VCaP (cell line): Measurements from ENCODE around the gene PSTPIP2.

Experiments used
- H3K27ac ChIP-seq: fragments of 450-650 bp; 2 replicates; pipeline ENCODE4 v1.5.1; 2017
- TF ChIP-seq, protein P1 (sequence below): fragments of 450-650 bp; conservative IDR thresholded peaks from 2 replicates; pipeline ENCODE4 v1.5.1; 2017; ENCODE audit warnings: mild to moderate bottlenecking, moderate library complexity

The PSTPIP2 gene

DNA sequence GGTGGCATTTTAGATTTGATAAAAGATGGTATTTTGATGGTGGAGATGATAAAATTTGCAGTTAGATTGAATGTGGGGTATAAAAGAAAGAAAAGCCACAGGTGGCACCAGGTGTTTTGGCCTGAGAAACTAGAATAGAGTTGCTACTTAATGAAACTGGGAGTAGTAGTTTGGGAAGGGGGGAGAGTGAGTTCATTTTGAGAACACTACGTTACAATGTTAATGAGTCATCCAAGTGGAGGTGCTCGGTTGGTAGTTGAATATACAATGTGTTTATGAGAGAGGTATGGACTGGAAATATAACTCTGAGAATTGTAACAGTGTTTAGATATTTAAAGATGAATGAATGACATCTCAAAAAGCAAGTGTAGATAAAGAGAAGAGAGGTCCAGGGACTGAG is 131.3 kb downstream of the PSTPIP2 start:
- H3K27ac ChIP-seq: no peak overlapping the region
- TF ChIP-seq, protein P1, sequence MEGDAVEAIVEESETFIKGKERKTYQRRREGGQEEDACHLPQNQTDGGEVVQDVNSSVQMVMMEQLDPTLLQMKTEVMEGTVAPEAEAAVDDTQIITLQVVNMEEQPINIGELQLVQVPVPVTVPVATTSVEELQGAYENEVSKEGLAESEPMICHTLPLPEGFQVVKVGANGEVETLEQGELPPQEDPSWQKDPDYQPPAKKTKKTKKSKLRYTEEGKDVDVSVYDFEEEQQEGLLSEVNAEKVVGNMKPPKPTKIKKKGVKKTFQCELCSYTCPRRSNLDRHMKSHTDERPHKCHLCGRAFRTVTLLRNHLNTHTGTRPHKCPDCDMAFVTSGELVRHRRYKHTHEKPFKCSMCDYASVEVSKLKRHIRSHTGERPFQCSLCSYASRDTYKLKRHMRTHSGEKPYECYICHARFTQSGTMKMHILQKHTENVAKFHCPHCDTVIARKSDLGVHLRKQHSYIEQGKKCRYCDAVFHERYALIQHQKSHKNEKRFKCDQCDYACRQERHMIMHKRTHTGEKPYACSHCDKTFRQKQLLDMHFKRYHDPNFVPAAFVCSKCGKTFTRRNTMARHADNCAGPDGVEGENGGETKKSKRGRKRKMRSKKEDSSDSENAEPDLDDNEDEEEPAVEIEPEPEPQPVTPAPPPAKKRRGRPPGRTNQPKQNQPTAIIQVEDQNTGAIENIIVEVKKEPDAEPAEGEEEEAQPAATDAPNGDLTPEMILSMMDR: no peak

DNA sequence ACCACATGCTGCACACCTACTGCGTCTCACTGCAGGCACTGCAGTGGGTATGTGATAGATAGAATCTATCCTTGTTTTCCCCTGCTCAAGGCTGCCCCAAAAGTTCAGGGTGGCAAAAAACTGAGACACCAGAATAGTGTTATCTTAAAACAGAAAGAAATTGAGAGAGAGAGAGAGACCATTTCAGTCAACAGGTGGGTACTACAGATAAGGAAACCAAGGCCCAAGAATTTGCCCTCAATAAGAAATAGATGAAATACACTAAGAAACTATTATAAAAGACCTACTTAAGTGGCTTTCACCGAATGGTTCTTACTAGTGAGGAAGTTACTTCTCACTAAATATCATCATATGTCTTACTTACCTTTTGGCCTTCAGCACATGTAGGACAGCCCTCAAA is 132.8 kb downstream of the PSTPIP2 start:
- no peak overlapping the region for H3K27ac ChIP-seq

DNA sequence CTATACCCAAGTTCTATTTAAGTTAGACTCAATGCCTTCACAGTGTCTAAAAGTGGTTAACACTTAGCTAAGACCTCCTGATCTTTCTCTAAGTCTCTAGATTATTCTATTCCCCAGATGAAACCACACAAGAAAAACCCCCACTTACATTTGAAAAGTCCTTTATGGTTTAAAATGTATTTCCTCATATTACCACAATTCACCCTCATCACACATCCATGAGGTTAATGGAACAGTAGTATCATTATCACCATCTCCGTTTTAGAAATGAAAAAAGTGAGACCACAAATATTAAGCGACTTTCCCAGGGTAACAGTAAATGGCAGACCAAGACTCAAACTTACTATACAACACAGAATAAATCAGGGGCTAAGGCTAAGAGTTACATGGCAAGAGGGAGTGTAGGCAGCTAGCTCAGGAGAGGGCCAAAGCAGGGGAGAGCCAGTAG is 133.5 kb downstream of the PSTPIP2 start:
- TF ChIP-seq, protein P1: no peak
- no peak overlapping the region for H3K27ac ChIP-seq

More for the DNA sequence above, 132.8 kb downstream of the PSTPIP2 start:
- TF ChIP-seq, protein P1: no peak

DNA sequence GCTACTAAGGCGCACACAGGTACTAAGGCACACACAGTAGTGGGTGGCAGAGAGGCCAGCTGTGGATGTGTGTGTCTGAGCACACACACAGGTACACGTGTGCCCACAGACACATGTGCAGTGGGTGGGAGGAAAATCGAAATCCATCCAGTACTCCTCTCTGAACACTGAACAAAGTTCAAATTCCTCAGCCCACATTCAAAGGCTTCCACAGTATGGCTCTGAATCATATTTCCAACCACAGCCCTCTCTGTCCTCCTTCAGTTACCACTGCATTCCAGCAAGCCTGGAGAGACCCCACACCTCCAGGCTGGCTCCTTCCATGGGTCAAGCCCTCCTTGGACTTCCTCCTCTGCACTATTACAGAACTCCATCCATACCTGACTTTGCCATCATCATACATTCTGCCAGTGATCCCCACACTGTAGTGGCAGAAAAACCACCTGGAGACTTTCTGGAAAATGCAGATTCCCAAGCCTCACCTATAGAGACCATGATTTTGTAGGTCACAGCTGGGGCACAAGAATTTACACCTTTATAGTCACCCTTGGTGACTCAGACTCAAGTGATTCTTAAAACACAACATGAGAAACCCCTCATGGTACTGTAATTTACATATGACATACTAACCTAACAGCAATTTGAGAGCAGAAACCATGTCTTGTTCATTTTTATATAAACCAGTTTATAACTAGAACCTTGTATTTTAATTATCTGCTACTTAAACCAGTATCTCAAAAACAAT is 136.3 kb downstream of the PSTPIP2 start:
- TF ChIP-seq, protein P1: no peak
- no peak overlapping the region for H3K27ac ChIP-seq
